H1 (cell line): ENCODE data around the gene SIPA1L3. TPM values are rescaled to one million over a fixed set of nuclear protein-coding genes. Genes with fewer than 3 reads are reported as not detected.

Source experiments
- CHD1 ChIP-seq: IDR thresholded peaks from 2 replicates; pipeline ENCODE4 v1.6.1; 2012; ENCODE audit warnings: low read depth, low read length, improper control_type of control experiment
- EP300 ChIP-seq, 2 experiments: IDR thresholded peaks; 1 replicate in 1 of 2; 2 replicates in 1 of 2; pipeline ENCODE4 v1.6.1; 2011 to 2012; ENCODE audit warnings: low read depth in 2 of 2, low read length in 2 of 2, mild to moderate bottlenecking in 2 of 2, borderline replicate concordance in 1 of 2, inconsistent platforms in 1 of 2, moderate library complexity in 1 of 2
- GABPA ChIP-seq: IDR thresholded peaks from 2 replicates; pipeline ENCODE4 v1.6.1; 2011; ENCODE audit warnings: mild to moderate bottlenecking, low read length, moderate library complexity, borderline replicate concordance; ENCODE audit not compliant: insufficient read depth
- JUN ChIP-seq: IDR thresholded peaks from 2 replicates; pipeline ENCODE4 v1.6.1; 2011; ENCODE audit warnings: low read depth, mild to moderate bottlenecking, improper control_type of control experiment, low read length
- KDM5A ChIP-seq: fragments of 200-600 bp; IDR thresholded peaks from 2 replicates; pipeline ENCODE4 v1.7.1; 2012; ENCODE audit warnings: mild to moderate bottlenecking, low read length, inconsistent platforms, mixed read lengths
- RBBP5 ChIP-seq: IDR thresholded peaks from 2 replicates; pipeline ENCODE4 v1.7.1; 2012; ENCODE audit warnings: low read depth, mild to moderate bottlenecking, inconsistent platforms, low read length, moderate library complexity, borderline replicate concordance
- SAP30 ChIP-seq: fragments of 300-600 bp; sonication (generic); IDR thresholded peaks from 2 replicates; pipeline ENCODE4 v1.7.1; 2012; ENCODE audit warnings: low read length, moderate library complexity, mild to moderate bottlenecking, inconsistent platforms; ENCODE audit not compliant: insufficient read depth, insufficient replicate concordance
- polyA plus RNA-seq, 7 experiments: library from polyadenylated mRNA; depleted of rRNA in 3 of 7; stranded (reverse) in 5 of 7; unstranded in 2 of 7; fragments of >200 nt in 5 of 7; fragments of 200-250 nt in 2 of 7; gene quantifications; 1 replicate in 5 of 7; 2 replicates in 1 of 7; 4 replicates in 1 of 7; pipeline versions ENCODE4 v1.2.1 to v1.2.3, GENCODE V29; 2011 to 2013; ENCODE audit warnings: missing spikeins in 2 of 7, mixed read lengths in 2 of 7
- total RNA-seq: library from RNA; stranded (reverse); fragmentation: NEBNext Ultra II Directional; extraction: Animal tissue kit (Norgen Biotek cat#: 25700); gene quantifications from 2 replicates; pipeline ENCODE4 v1.2.1, GENCODE V29; 2021

SIPA1L3 gene
- total and polyA plus RNA-seq, 2 of the 8 experiments (the other 6 are each of a cell fraction or from before 2014, with no cell fraction given) = 15.0 to 54.9 TPM

- TF ChIP-seq EP300 (IDR thresholded peaks at IDR 0.05; ENCODE audit: borderline replicate concordance in 1 of 2, low read depth in 2 of 2, low read length in 2 of 2) = no peak
- TF ChIP-seq GABPA = no peak
- no peak for TF ChIP-seq JUN
- no peak for TF ChIP-seq KDM5A
- TF ChIP-seq SAP30 = no peak
- TF ChIP-seq RBBP5 = no peak
- no peak for TF ChIP-seq CHD1
Measured at GRCh38 chr19:38201731-38202130, 294.7 kb downstream of the SIPA1L3 start (continued).
